Lung (tissue), 12 donors: ENCODE data around the gene DNAJB12. TPM values are rescaled to one million over a fixed set of nuclear protein-coding genes. Genes with fewer than 3 reads are reported as not detected.

Source experiments
- ATAC-seq: fragments of 200-7000 bp; cut with Tn5 transposase; one replicate; pipeline ENCODE4 v1.9.1; 2020; ENCODE audit warnings: moderate number of reproducible peaks; ENCODE audit not compliant: insufficient read depth, low FRiP score
- DNase-seq, 3 donors: peaks; one replicate each; pipeline ENCODE4 v3.0.0-alpha.2; 2013 to 2017
- H3K27ac ChIP-seq, 2 donors: one replicate each; pipeline ENCODE4 v1.5.1; 2013; ENCODE audit warnings: mild to moderate bottlenecking in 2 of 2, moderate library complexity in 2 of 2, control low read depth in 1 of 2, inconsistent platforms in 1 of 2, low read depth in 1 of 2, low read length in 1 of 2
- H3K27me3 ChIP-seq, 3 donors: one replicate each; pipeline ENCODE4 v1.5.1; 2013; ENCODE audit warnings: low read length in 2 of 3; ENCODE audit not compliant: control insufficient read depth in 3 of 3, insufficient read depth in 3 of 3
- H3K36me3 ChIP-seq, 4 donors: one replicate each; pipeline ENCODE4 v1.5.1; 2013; ENCODE audit warnings: low read length in 4 of 4, mild to moderate bottlenecking in 1 of 4, moderate library complexity in 1 of 4; ENCODE audit not compliant: control insufficient read depth in 4 of 4, insufficient read depth in 4 of 4
- H3K4me1 ChIP-seq, 5 donors: one replicate each; pipeline ENCODE4 v1.5.1; 2013; ENCODE audit warnings: low read length in 5 of 5, mild to moderate bottlenecking in 2 of 5, moderate library complexity in 1 of 5; ENCODE audit not compliant: control insufficient read depth in 5 of 5, insufficient read depth in 5 of 5
- H3K4me3 ChIP-seq: one replicate; pipeline ENCODE4 v1.5.1; 2013; ENCODE audit warnings: mild to moderate bottlenecking, control low read depth, moderate library complexity
- H3K9ac ChIP-seq, 2 donors: one replicate each; pipeline ENCODE4 v1.5.1; 2013; ENCODE audit warnings: low read length in 2 of 2, control low read depth in 1 of 2; ENCODE audit not compliant: insufficient read depth in 1 of 2
- H3K9me3 ChIP-seq, 4 donors: one replicate each; pipeline ENCODE4 v1.5.1; 2013; ENCODE audit warnings: low read length in 3 of 4, mild to moderate bottlenecking in 1 of 4, moderate library complexity in 1 of 4; ENCODE audit not compliant: control insufficient read depth in 4 of 4, insufficient read depth in 3 of 4
- WGBS, 2 donors: extraction: QIAGEN DNeasy Blood & Tissue Kit; methylation state at CpG; one replicate each; pipeline ENCODE4 v1.1.7; 2013; 5-methylcytosine and 5-hydroxymethylcytosine counted together
- polyA plus RNA-seq, 2 donors: library from polyadenylated mRNA; stranded (reverse); fragments of 200-250 nt; gene quantifications; one replicate each; pipeline ENCODE4 v1.2.1, GENCODE V29; 2013
- total RNA-seq, 2 donors: library from RNA; depleted of rRNA in 1 of 2; stranded (reverse); fragments of >200 nt in 1 of 2; gene quantifications; one replicate each; pipeline ENCODE4 v1.2.1, GENCODE V29; 2014 to 2021
- TF ChIP-seq, protein P1 (sequence below): IDR thresholded peaks from 2 replicates; pipeline ENCODE4 v1.5.1; 2012; ENCODE audit warnings: mild to moderate bottlenecking; ENCODE audit errors: control extremely low read depth, extremely low read depth
- donor health status: control.
- donor health status: control.
- donor health status: Bipolar disorder and iron deficiency.
- donor health status: healthy.
- donor health status: DM: yes; HTN: yes; CAD: no.

DNAJB12 gene
- total and polyA plus RNA-seq, 4 donors: 30.0 to 38.7 (median 32.1) TPM

DNA sequence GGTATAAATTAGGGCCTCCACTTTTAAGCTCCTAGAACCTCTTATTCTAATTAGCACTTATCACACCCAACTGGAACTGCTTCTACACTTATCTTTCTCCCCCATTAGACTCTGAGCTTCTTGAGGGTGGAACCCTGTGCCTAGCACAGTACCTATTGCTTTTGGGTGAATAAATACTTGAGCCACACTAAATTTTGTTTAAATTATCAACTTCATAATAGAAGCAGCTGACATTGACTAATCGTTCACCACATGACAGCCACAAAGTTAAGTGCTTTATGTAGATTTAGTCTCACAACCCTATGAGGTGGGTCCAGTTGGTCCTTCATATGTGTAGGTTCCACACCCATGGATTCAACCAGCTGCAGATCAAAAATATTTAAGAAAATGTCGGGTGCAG is 36.0 kb upstream of the DNAJB12 start:
- H3K27ac ChIP-seq: no peak overlapping the region
- TF ChIP-seq, protein P1, sequence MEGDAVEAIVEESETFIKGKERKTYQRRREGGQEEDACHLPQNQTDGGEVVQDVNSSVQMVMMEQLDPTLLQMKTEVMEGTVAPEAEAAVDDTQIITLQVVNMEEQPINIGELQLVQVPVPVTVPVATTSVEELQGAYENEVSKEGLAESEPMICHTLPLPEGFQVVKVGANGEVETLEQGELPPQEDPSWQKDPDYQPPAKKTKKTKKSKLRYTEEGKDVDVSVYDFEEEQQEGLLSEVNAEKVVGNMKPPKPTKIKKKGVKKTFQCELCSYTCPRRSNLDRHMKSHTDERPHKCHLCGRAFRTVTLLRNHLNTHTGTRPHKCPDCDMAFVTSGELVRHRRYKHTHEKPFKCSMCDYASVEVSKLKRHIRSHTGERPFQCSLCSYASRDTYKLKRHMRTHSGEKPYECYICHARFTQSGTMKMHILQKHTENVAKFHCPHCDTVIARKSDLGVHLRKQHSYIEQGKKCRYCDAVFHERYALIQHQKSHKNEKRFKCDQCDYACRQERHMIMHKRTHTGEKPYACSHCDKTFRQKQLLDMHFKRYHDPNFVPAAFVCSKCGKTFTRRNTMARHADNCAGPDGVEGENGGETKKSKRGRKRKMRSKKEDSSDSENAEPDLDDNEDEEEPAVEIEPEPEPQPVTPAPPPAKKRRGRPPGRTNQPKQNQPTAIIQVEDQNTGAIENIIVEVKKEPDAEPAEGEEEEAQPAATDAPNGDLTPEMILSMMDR: no peak
- no peaks in the 10 kb centered on the region for H3K4me1 ChIP-seq
- 92 to 94% methylated on average over 2 of the region's 2 CpGs for WGBS, 2 donors
- H3K9me3 ChIP-seq: no peaks in the 10 kb centered on the region
- H3K4me3 ChIP-seq: no peak overlapping the region
- peaks cover 0 to 4% (median under 1%) of the 10 kb centered on the region in 4 donors for H3K36me3 ChIP-seq
- H3K9ac ChIP-seq: no peak overlapping the region
- DNase-seq (no peak), ATAC-seq (no peak)
- H3K27me3 ChIP-seq: no peaks in the 10 kb centered on the region

DNA sequence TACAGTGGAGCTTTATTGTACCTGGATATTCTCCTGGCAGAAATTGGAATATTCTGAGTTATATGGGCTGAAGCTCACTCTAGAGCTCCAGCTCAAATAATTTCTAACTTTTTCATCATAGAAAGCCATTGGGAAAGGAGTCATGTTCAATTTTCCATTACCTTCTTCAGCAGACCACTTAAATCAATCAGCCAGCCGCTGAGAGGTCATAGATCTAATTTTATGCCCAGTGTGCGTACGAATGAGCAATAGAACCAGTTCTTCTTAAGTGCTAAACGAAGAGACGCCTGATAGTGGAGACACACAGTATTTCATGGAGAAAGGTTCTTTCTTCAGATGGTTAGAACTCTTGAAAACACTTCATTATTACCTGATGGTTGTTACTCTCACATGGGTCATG is 35.0 kb upstream of the DNAJB12 start:
- Histone ChIP-seq H3K27me3 (no peaks in the 10 kb centered on the region), H3K9ac (no peak overlapping the region), H3K36me3 (peaks cover 0 to 4% (median under 1%) of the 10 kb centered on the region in 4 donors), H3K4me3 (no peak overlapping the region), H3K27ac (no peak overlapping the region), H3K4me1 (no peaks in the 10 kb centered on the region), H3K9me3 (no peaks in the 10 kb centered on the region)
- no peak for DNase-seq
- 91 to 97% methylated on average over 5 of the region's 5 CpGs for WGBS, 2 donors
- TF ChIP-seq, protein P1: no peak
- ATAC-seq: no peak

DNA sequence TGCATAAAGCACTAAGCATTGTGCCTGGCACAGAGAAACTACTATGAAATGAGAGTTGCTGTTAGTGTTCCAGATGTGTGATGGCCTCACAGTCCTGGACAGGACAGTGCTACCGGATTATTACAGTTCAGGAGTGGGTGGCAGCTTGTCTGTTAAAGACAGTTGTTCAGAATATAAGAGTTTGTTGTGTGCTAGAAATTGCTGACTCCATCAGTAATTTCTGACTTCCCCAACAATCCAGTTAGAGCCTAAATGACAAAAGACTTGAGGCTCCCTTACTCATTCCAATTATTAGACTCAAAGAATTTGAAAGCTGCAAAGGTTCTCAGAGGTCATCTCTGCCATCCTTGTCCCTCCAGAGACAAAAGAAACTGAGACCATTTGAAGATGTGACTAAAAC is 34.3 kb upstream of the DNAJB12 start:
- no peaks in the 10 kb centered on the region for H3K9me3 ChIP-seq
- no peak overlapping the region for H3K27ac ChIP-seq
- no peaks in the 10 kb centered on the region for H3K4me1 ChIP-seq
- WGBS, 2 donors: 95 to 96% methylated on average over 1 of the region's 1 CpG
- H3K27me3 ChIP-seq: no peaks in the 10 kb centered on the region
- ATAC-seq: no peak
- H3K9ac ChIP-seq: no peak overlapping the region
- H3K36me3 ChIP-seq: peaks cover 0 to 4% (median under 1%) of the 10 kb centered on the region in 4 donors
- DNase-seq: no peak
- TF ChIP-seq, protein P1: no peak
- H3K4me3 ChIP-seq: no peak overlapping the region

DNA sequence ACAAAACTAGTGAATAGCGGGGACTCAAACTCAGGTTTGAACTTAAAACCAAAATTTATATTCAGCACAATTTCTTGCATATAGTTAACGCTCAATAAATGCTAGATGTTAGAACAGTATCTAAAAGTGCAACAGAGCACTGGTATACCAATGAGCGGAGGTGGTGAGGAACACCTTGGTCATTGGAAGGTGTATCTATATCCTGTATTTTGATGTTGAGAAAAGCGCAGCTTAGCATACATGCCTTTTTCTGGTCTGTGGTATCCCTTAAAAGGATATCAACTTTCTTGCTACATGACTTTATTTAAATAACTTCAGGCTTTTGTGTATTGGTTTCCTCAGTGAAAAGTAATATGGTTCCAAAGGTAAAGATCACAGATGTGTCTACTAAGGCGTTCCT is 33.3 kb upstream of the DNAJB12 start:
- Histone ChIP-seq H3K9ac (no peak overlapping the region), H3K27ac (no peak overlapping the region), H3K4me3 (no peak overlapping the region), H3K27me3 (no peaks in the 10 kb centered on the region), H3K4me1 (no peaks in the 10 kb centered on the region), H3K9me3 (no peaks in the 10 kb centered on the region), H3K36me3 (peaks cover 0 to 4% (median under 1%) of the 10 kb centered on the region in 4 donors)
- TF ChIP-seq, protein P1: no peak
- no peak for DNase-seq
- 96 to 98% methylated on average over 5 of the region's 5 CpGs for WGBS, 2 donors
- ATAC-seq: no peak
